ENCODE measurements around the gene COX7A2. TPM values are rescaled to one million over a fixed set of nuclear protein-coding genes. Genes with fewer than 3 reads are reported as not detected.
A peak's percentile ranks its signal among the peaks of the same experiment; 100 is the strongest.

The COX7A2 gene
- total and polyA plus RNA-seq, 10 donors, result 158 to 535 (median 223) TPM

- no peaks in the 10 kb centered on the region for H3K9me3 ChIP-seq
- TF ChIP-seq POLR2A (IDR thresholded peaks at IDR 0.05) (no peak), CTCF (IDR thresholded peaks at IDR 0.05 in 8 of 11, conservative IDR thresholded peaks at IDR 0.05 in 3 of 11) (no peak), POLR2AphosphoS5 (IDR thresholded peaks at IDR 0.05) (no peak)
- H3K27me3 ChIP-seq (replicated peaks in 1 of 7), result no peaks in the 10 kb centered on the region
- peaks cover 0 to 13% (median 0%) of the 10 kb centered on the region in 6 donors for H3K36me3 ChIP-seq
- peaks cover 6 to 32% (median 24%) of the 10 kb centered on the region in 6 donors for H3K4me1 ChIP-seq
- intact Hi-C loops (cut with DNase I; ENCODE audit: low total_unique reads), result loop anchor here (10.0 kb wide), 1 partner anchor 234 kb away; no protein-coding TSS in a partner anchor
- no peak overlapping the region for H3K4me3 ChIP-seq
- 80 to 89% (median 87%) methylated on average over 7 of the region's 7 CpGs for WGBS, 5 donors
- no peak for DNase-seq
- no peak overlapping the region for H3K27ac ChIP-seq
Measured at GRCh38 chr6:75290136-75290945, 46.7 kb upstream of the COX7A2 start.

- H3K9me3 ChIP-seq, result no peaks in the 10 kb centered on the region
- TF ChIP-seq POLR2AphosphoS5 (IDR thresholded peaks at IDR 0.05), result no peak
- no peak for TF ChIP-seq CTCF (IDR thresholded peaks at IDR 0.05 in 8 of 11, conservative IDR thresholded peaks at IDR 0.05 in 3 of 11)
- no peak for TF ChIP-seq POLR2A (IDR thresholded peaks at IDR 0.05)
- H3K36me3 ChIP-seq, result peaks cover 0 to 13% (median 0%) of the 10 kb centered on the region in 6 donors
- WGBS, 5 donors, result 95 to 100% (median 95%) methylated on average over 1 of the region's 1 CpG
- H3K27me3 ChIP-seq (replicated peaks in 1 of 7), result no peaks in the 10 kb centered on the region
- intact Hi-C loops (cut with DNase I; ENCODE audit: low total_unique reads), result no loop called here
- no peak overlapping the region for H3K27ac ChIP-seq
- DNase-seq, result no peak
- H3K4me1 ChIP-seq, result peaks cover 6 to 42% (median 33%) of the 10 kb centered on the region in 6 donors
- H3K4me3 ChIP-seq, result no peak overlapping the region
Measured at GRCh38 chr6:75288023-75288422, 44.4 kb upstream of the COX7A2 start.

- Histone ChIP-seq H3K36me3 (peaks cover 0 to 13% (median 0%) of the 10 kb centered on the region in 6 donors), H3K4me1 (peaks cover 7 to 48% (median 39%) of the 10 kb centered on the region in 6 donors), H3K4me3 (peak overlapping the region in 1 of 8 donors; percentile 6), H3K9me3 (no peaks in the 10 kb centered on the region), H3K27me3 (replicated peaks in 1 of 7) (no peaks in the 10 kb centered on the region), H3K27ac (peak overlapping the region in 2 of 8 donors; percentile 10 to 14)
- DNase-seq, result no peak
- 49 to 76% (median 61%) methylated on average over 1 of the region's 1 CpG for WGBS, 5 donors
- TF ChIP-seq POLR2A (IDR thresholded peaks at IDR 0.05) (no peak), POLR2AphosphoS5 (IDR thresholded peaks at IDR 0.05) (no peak), CTCF (IDR thresholded peaks at IDR 0.05 in 8 of 11, conservative IDR thresholded peaks at IDR 0.05 in 3 of 11) (no peak)
- intact Hi-C loops (cut with DNase I; ENCODE audit: low total_unique reads), result no loop called here
Measured at GRCh38 chr6:75287424-75287823, 43.8 kb upstream of the COX7A2 start.

GRCh38 chr6:75286955-75287354, 43.4 kb upstream of the COX7A2 start:
- peaks cover 10 to 53% (median 44%) of the 10 kb centered on the region in 6 donors for H3K4me1 ChIP-seq
- WGBS, 5 donors, result 90 to 97% (median 95%) methylated on average over 2 of the region's 2 CpGs

More at GRCh38 chr6:75286955-75287354, 43.4 kb upstream of the COX7A2 start:
- intact Hi-C loops (cut with DNase I; ENCODE audit: low total_unique reads), result no loop called here
- Histone ChIP-seq H3K4me3 (peak overlapping the region in 1 of 8 donors; percentile 6), H3K36me3 (peaks cover 0 to 13% (median 0%) of the 10 kb centered on the region in 6 donors), H3K9me3 (no peaks in the 10 kb centered on the region), H3K27me3 (replicated peaks in 1 of 7) (no peaks in the 10 kb centered on the region), H3K27ac (peak overlapping the region in 2 of 8 donors; percentile 10 to 14)
- no peak for TF ChIP-seq POLR2AphosphoS5 (IDR thresholded peaks at IDR 0.05)
- TF ChIP-seq CTCF (IDR thresholded peaks at IDR 0.05 in 8 of 11, conservative IDR thresholded peaks at IDR 0.05 in 3 of 11), result no peak
- no peak for TF ChIP-seq POLR2A (IDR thresholded peaks at IDR 0.05)
- DNase-seq, result no peak

Measured in spleen (tissue), 11 donors.